ENCODE results near the gene PRSS21.

The PRSS21 gene

DNA sequence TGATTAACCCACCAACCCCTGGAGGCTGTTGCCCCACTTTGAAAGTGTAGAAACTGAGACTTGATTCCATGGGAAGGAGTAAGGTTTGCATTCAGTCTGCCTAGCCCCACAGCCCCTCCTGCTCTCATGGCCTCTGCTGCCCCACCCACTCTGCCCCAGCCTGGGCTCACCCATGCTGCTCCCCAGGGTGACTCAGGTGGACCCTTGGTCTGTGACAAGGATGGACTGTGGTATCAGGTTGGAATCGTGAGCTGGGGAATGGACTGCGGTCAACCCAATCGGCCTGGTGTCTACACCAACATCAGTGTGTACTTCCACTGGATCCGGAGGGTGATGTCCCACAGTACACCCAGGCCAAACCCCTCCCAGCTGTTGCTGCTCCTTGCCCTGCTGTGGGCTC is 12.3 kb upstream of the PRSS21 start:
- Histone ChIP-seq H3K27ac (ENCODE audit: extremely low read depth, low read depth, low read length) (no peak overlapping the region), H3K4me1 (ENCODE audit: control insufficient read depth, insufficient read depth, low read length) (peaks cover under 1% of the 10 kb centered on the region; the same call in 1 of the 2 replicates), H3K4me3 (ENCODE audit: low read depth, low read length) (no peak overlapping the region), H3K9me3 (ENCODE audit: control insufficient read depth, insufficient read depth, low read depth, low read length) (no peaks in the 10 kb centered on the region), H3K36me3 (ENCODE audit: control insufficient read depth in 2 of 2, insufficient read depth in 1 of 2, low read length in 2 of 2) (no peaks in the 10 kb centered on the region)
- TF ChIP-seq ZNF394 (tag by site-specific recombination; IDR thresholded peaks at IDR 0.05; ENCODE audit: borderline replicate concordance) (no peak), TCF7L2 (IDR thresholded peaks at IDR 0.05; ENCODE audit: borderline replicate concordance, low read depth, low read length) (no peak), ZNF391 (tag by site-specific recombination; IDR thresholded peaks at IDR 0.05; ENCODE audit: borderline replicate concordance, low read depth) (no peak), ZSCAN23 (tag by site-specific recombination; IDR thresholded peaks at IDR 0.05) (no peak), GLIS2 (tag by site-specific recombination; IDR thresholded peaks at IDR 0.05) (no peak), ZNF626 (tag by site-specific recombination; IDR thresholded peaks at IDR 0.05) (no peak), ZNF426 (tag by site-specific recombination; IDR thresholded peaks at IDR 0.05) (no peak), ZNF48 (tag by site-specific recombination; IDR thresholded peaks at IDR 0.05) (no peak), ZNF621 (tag by site-specific recombination; IDR thresholded peaks at IDR 0.05) (no peak), ZNF202 (tag by site-specific recombination; IDR thresholded peaks at IDR 0.05; ENCODE audit: borderline replicate concordance) (no peak), SALL2 (tag by site-specific recombination; IDR thresholded peaks at IDR 0.05; ENCODE audit: borderline replicate concordance) (no peak), MEIS1 (CRISPR knock-in tag; IDR thresholded peaks at IDR 0.05; ENCODE audit: borderline replicate concordance) (no peak)
- TF ChIP-seq, protein P1, sequence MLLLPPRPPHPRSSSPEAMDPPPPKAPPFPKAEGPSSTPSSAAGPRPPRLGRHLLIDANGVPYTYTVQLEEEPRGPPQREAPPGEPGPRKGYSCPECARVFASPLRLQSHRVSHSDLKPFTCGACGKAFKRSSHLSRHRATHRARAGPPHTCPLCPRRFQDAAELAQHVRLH (tag by site-specific recombination; IDR thresholded peaks at IDR 0.05): no peak
- TF ChIP-seq, protein P2, sequence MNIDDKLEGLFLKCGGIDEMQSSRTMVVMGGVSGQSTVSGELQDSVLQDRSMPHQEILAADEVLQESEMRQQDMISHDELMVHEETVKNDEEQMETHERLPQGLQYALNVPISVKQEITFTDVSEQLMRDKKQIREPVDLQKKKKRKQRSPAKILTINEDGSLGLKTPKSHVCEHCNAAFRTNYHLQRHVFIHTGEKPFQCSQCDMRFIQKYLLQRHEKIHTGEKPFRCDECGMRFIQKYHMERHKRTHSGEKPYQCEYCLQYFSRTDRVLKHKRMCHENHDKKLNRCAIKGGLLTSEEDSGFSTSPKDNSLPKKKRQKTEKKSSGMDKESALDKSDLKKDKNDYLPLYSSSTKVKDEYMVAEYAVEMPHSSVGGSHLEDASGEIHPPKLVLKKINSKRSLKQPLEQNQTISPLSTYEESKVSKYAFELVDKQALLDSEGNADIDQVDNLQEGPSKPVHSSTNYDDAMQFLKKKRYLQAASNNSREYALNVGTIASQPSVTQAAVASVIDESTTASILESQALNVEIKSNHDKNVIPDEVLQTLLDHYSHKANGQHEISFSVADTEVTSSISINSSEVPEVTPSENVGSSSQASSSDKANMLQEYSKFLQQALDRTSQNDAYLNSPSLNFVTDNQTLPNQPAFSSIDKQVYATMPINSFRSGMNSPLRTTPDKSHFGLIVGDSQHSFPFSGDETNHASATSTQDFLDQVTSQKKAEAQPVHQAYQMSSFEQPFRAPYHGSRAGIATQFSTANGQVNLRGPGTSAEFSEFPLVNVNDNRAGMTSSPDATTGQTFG (tag by site-specific recombination; IDR thresholded peaks at IDR 0.05; ENCODE audit: borderline replicate concordance): no peak
- TF ChIP-seq, protein P3, sequence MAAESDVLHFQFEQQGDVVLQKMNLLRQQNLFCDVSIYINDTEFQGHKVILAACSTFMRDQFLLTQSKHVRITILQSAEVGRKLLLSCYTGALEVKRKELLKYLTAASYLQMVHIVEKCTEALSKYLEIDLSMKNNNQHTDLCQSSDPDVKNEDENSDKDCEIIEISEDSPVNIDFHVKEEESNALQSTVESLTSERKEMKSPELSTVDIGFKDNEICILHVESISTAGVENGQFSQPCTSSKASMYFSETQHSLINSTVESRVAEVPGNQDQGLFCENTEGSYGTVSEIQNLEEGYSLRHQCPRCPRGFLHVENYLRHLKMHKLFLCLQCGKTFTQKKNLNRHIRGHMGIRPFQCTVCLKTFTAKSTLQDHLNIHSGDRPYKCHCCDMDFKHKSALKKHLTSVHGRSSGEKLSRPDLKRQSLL (tag by site-specific recombination; IDR thresholded peaks at IDR 0.05): no peak
- CTCF ChIA-PET: no interaction called here
- POLR2A ChIA-PET: no interaction called here

DNA sequence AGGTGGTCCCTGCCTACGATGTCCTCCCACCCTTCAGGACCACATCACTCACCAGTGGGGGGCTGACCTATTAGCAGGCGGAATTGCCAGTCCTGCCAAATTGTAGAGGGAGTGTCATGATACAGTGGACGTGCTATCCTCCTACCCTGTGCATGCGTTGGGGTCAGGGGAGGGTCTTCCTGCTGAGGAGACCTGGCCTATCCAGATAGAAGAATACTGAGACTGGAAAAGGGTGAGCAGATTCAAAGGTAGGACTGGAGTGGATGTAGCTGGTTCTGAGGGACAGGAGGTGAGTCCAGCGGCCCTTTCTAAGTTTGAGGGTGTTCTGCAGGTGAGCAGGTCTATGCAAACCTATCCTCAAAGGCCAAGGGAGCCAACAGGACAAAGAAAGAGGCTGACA is 10.8 kb upstream of the PRSS21 start:
- Histone ChIP-seq H3K9me3 (ENCODE audit: control insufficient read depth, insufficient read depth, low read depth, low read length) (no peaks in the 10 kb centered on the region), H3K4me1 (ENCODE audit: control insufficient read depth, insufficient read depth, low read length) (no peaks in the 10 kb centered on the region), H3K27ac (ENCODE audit: extremely low read depth, low read depth, low read length) (no peak overlapping the region), H3K36me3 (ENCODE audit: control insufficient read depth in 2 of 2, insufficient read depth in 1 of 2, low read length in 2 of 2) (no peaks in the 10 kb centered on the region), H3K4me3 (ENCODE audit: low read depth, low read length) (no peak overlapping the region)
- POLR2A ChIA-PET: no interaction called here
- CTCF ChIA-PET: interaction anchor here (0.6 kb wide), 1 partner anchor 109 kb away, joined by 4 read pairs; no protein-coding TSS in a partner anchor
- TF ChIP-seq, protein P4, sequence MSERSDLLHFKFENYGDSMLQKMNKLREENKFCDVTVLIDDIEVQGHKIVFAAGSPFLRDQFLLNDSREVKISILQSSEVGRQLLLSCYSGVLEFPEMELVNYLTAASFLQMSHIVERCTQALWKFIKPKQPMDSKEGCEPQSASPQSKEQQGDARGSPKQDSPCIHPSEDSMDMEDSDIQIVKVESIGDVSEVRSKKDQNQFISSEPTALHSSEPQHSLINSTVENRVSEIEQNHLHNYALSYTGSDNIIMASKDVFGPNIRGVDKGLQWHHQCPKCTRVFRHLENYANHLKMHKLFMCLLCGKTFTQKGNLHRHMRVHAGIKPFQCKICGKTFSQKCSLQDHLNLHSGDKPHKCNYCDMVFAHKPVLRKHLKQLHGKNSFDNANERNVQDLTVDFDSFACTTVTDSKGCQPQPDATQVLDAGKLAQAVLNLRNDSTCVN (tag by site-specific recombination; optimal IDR thresholded peaks at IDR 0.05): no peak
- TF ChIP-seq ZNF610 (tag by site-specific recombination; IDR thresholded peaks at IDR 0.05; ENCODE audit: borderline replicate concordance): no peak
- no peak for TF ChIP-seq ZNF843 (tag by site-specific recombination; IDR thresholded peaks at IDR 0.05)
- TF ChIP-seq, protein P5, sequence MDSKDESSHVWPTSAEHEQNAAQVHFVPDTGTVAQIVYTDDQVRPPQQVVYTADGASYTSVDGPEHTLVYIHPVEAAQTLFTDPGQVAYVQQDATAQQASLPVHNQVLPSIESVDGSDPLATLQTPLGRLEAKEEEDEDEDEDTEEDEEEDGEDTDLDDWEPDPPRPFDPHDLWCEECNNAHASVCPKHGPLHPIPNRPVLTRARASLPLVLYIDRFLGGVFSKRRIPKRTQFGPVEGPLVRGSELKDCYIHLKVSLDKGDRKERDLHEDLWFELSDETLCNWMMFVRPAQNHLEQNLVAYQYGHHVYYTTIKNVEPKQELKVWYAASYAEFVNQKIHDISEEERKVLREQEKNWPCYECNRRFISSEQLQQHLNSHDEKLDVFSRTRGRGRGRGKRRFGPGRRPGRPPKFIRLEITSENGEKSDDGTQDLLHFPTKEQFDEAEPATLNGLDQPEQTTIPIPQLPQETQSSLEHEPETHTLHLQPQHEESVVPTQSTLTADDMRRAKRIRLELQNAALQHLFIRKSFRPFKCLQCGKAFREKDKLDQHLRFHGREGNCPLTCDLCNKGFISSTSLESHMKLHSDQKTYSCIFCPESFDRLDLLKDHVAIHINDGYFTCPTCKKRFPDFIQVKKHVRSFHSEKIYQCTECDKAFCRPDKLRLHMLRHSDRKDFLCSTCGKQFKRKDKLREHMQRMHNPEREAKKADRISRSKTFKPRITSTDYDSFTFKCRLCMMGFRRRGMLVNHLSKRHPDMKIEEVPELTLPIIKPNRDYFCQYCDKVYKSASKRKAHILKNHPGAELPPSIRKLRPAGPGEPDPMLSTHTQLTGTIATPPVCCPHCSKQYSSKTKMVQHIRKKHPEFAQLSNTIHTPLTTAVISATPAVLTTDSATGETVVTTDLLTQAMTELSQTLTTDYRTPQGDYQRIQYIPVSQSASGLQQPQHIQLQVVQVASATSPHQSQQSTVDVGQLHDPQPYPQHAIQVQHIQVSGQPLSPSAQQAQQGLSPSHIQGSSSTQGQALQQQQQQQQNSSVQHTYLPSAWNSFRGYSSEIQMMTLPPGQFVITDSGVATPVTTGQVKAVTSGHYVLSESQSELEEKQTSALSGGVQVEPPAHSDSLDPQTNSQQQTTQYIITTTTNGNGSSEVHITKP (tag by site-specific recombination; IDR thresholded peaks at IDR 0.05): no peak
- no peak for TF ChIP-seq ZNF112 (tag by site-specific recombination; IDR thresholded peaks at IDR 0.05)
- no peak for TF ChIP-seq ZNF140 (tag by site-specific recombination; IDR thresholded peaks at IDR 0.05)
- TF ChIP-seq ZIC2 (tag by site-specific recombination; IDR thresholded peaks at IDR 0.05): no peak
- TF ChIP-seq ZNF324 (tag by site-specific recombination; IDR thresholded peaks at IDR 0.05): no peak
- no peak for TF ChIP-seq ZNF585B (tag by site-specific recombination; IDR thresholded peaks at IDR 0.05)
- TF ChIP-seq ZSCAN16 (tag by site-specific recombination; IDR thresholded peaks at IDR 0.05): no peak
- TF ChIP-seq ZNF560 (tag by site-specific recombination; IDR thresholded peaks at IDR 0.05; ENCODE audit: borderline replicate concordance): no peak
- TF ChIP-seq ZNF175 (tag by site-specific recombination; IDR thresholded peaks at IDR 0.05): no peak
